H1 (cell line): ENCODE data around the gene HSD11B1L. TPM values are rescaled to one million over a fixed set of nuclear protein-coding genes. Genes with fewer than 3 reads are reported as not detected.

Experiments
- CTCF ChIA-PET: fragments of 300-600 bp; sonication (Branson Sonifier 250); formaldehyde crosslinking; loops from one replicate; lab custom pipeline; 2021; ENCODE audit not compliant: partially characterized antibody; lab: Charles Lee
- POLR2A ChIA-PET: fragments of 300-600 bp; sonication (Branson Sonifier 250); formaldehyde crosslinking; loops from one replicate; lab custom pipeline; 2021; ENCODE audit warnings: inconsistent platforms; ENCODE audit not compliant: partially characterized antibody; lab: Charles Lee
- DNase-seq, 2 experiments: peaks; one replicate each; pipeline versions ENCODE4 v3.0.0 to v3.0.0-alpha.2; 2010 to 2022; ENCODE audit warnings: low spot score in 2 of 2, low read depth in 1 of 2, mixed read lengths in 1 of 2
- FAIRE-seq: peaks from 2 replicates; lab custom pipeline; 2011; peaks lifted over from hg19 to GRCh38; lab: Jason Lieb, UNC
- H2AFZ ChIP-seq: 2 replicates; pipeline ENCODE4 v1.8.1; 2012; ENCODE audit warnings: low read length, inconsistent platforms
- H2AK5ac ChIP-seq: 2 replicates; pipeline ENCODE4 v1.6.1; 2013; ENCODE audit warnings: low read depth, low read length
- H2BK120ac ChIP-seq: replicated peaks from 2 replicates; pipeline ENCODE3; 2013; ENCODE audit warnings: low read depth, low read length, inconsistent platforms
- H2BK12ac ChIP-seq: 2 replicates; pipeline ENCODE4 v1.6.1; 2013; ENCODE audit warnings: low read depth, low read length
- H2BK15ac ChIP-seq: 2 replicates; pipeline ENCODE4 v1.6.1; 2013; ENCODE audit warnings: low read length
- H2BK20ac ChIP-seq: 2 replicates; pipeline ENCODE4 v1.6.1; 2013; ENCODE audit warnings: low read length
- H2BK5ac ChIP-seq: 2 replicates; pipeline ENCODE4 v1.6.1; 2013; ENCODE audit warnings: low read depth, low read length
- H3K14ac ChIP-seq: 2 replicates; pipeline ENCODE4 v1.6.1; 2013; ENCODE audit warnings: inconsistent platforms; ENCODE audit not compliant: insufficient read length
- H3K18ac ChIP-seq: 2 replicates; pipeline ENCODE4 v1.6.1; 2013; ENCODE audit warnings: low read length; ENCODE audit errors: extremely low read depth
- H3K23ac ChIP-seq: 2 replicates; pipeline ENCODE4 v1.6.1; 2013; ENCODE audit warnings: inconsistent platforms; ENCODE audit not compliant: insufficient read length
- H3K23me2 ChIP-seq: 2 replicates; pipeline ENCODE4 v1.6.1; 2013; ENCODE audit warnings: low read depth, low read length
- H3K27ac ChIP-seq: 2 replicates; pipeline ENCODE4 v1.6.1; 2011; ENCODE audit warnings: low read depth, low read length, inconsistent platforms
- H3K27me3 ChIP-seq, 4 experiments: replicated peaks in 1 of 4; 1 replicate in 1 of 4; 2 replicates in 3 of 4; pipeline versions ENCODE4 v1.6.1 to v1.8.1; 2011 to 2013; ENCODE audit warnings: low read length in 3 of 4, mild to moderate bottlenecking in 3 of 4, inconsistent platforms in 2 of 4, mixed read lengths in 2 of 4, moderate library complexity in 1 of 4; ENCODE audit not compliant: control insufficient read depth in 3 of 4, insufficient read depth in 3 of 4; ENCODE audit errors: extremely low read depth in 1 of 4
- H3K36me3 ChIP-seq, 4 experiments: 2 replicates each; pipeline versions ENCODE4 v1.6.1 to v1.8.1; 2011 to 2013; ENCODE audit warnings: mild to moderate bottlenecking in 4 of 4, low read length in 3 of 4, moderate library complexity in 2 of 4, control low read depth in 1 of 4, inconsistent platforms in 1 of 4; ENCODE audit not compliant: insufficient read depth in 4 of 4, control insufficient read depth in 2 of 4
- H3K4ac ChIP-seq: replicated peaks from 2 replicates; pipeline ENCODE3; 2013; ENCODE audit warnings: low read length, low read depth, mixed read lengths, inconsistent platforms; ENCODE audit not compliant: insufficient read length
- H3K4me1 ChIP-seq, 4 experiments: replicated peaks in 1 of 4; 1 replicate in 1 of 4; 2 replicates in 3 of 4; pipeline versions ENCODE4 v1.6.1 to v1.8.1; 2011 to 2013; ENCODE audit warnings: low read length in 3 of 4, inconsistent platforms in 2 of 4, mixed read lengths in 1 of 4; ENCODE audit not compliant: insufficient read depth in 4 of 4, control insufficient read depth in 3 of 4
- H3K4me2 ChIP-seq, 2 experiments: 2 replicates each; pipeline versions ENCODE4 v1.6.1 to v1.8.1; 2011 to 2013; ENCODE audit warnings: low read depth in 2 of 2, low read length in 2 of 2, control low read depth in 1 of 2, inconsistent platforms in 1 of 2, mild to moderate bottlenecking in 1 of 2; ENCODE audit not compliant: insufficient read depth in 1 of 2
- H3K4me3 ChIP-seq, 4 experiments: fragments of 200-600, 300-600 bp in 1 of 4; sonication (generic), shearing (Covaris generic), sonication (Bioruptor Twin) in 1 of 4; 2 replicates each; pipeline versions ENCODE4 v1.5.1 to v1.8.1; 2011 to 2016; ENCODE audit warnings: low read length in 4 of 4, low read depth in 3 of 4, control low read depth in 2 of 4, inconsistent platforms in 2 of 4, mild to moderate bottlenecking in 2 of 4, mixed read lengths in 1 of 4, moderate library complexity in 1 of 4; ENCODE audit not compliant: insufficient read depth in 2 of 4; ENCODE audit errors: extremely low read depth in 1 of 4
- H3K56ac ChIP-seq: replicated peaks from 2 replicates; pipeline ENCODE3; 2013; ENCODE audit warnings: low read depth, mild to moderate bottlenecking, mixed read lengths, low read length, inconsistent platforms; ENCODE audit not compliant: insufficient read length
- H3K79me1 ChIP-seq: 2 replicates; pipeline ENCODE4 v1.6.1; 2013; ENCODE audit warnings: low read depth, low read length, control low read depth
- H3K79me2 ChIP-seq, 2 experiments: 2 replicates each; pipeline versions ENCODE4 v1.6.1 to v1.8.1; 2012 to 2013; ENCODE audit warnings: low read length in 2 of 2, mild to moderate bottlenecking in 2 of 2, inconsistent platforms in 1 of 2; ENCODE audit not compliant: insufficient read depth in 2 of 2, control insufficient read depth in 1 of 2
- H3K9ac ChIP-seq, 4 experiments: replicated peaks in 1 of 4; 1 replicate in 1 of 4; 2 replicates in 3 of 4; pipeline versions ENCODE4 v1.6.1 to v1.8.1; 2011 to 2013; ENCODE audit warnings: low read depth in 3 of 4, low read length in 3 of 4, control low read depth in 2 of 4, mild to moderate bottlenecking in 2 of 4, moderate library complexity in 2 of 4, inconsistent platforms in 1 of 4; ENCODE audit errors: extremely low read depth in 1 of 4
- H3K9me3 ChIP-seq, 2 experiments: 2 replicates each; pipeline versions ENCODE4 v1.6.1 to v1.8.1; 2012 to 2013; ENCODE audit warnings: mild to moderate bottlenecking in 2 of 2, moderate library complexity in 2 of 2, control low read depth in 1 of 2, inconsistent platforms in 1 of 2, low read depth in 1 of 2, low read length in 1 of 2, mixed read lengths in 1 of 2; ENCODE audit not compliant: insufficient read depth in 2 of 2
- H4K20me1 ChIP-seq, 2 experiments: replicated peaks in 1 of 2; 2 replicates each; pipeline versions ENCODE3 to v1.8.1; 2011 to 2013; ENCODE audit warnings: inconsistent platforms in 2 of 2, low read length in 2 of 2, mild to moderate bottlenecking in 1 of 2; ENCODE audit not compliant: insufficient read depth in 2 of 2, control insufficient read depth in 1 of 2
- H4K5ac ChIP-seq: 2 replicates; pipeline ENCODE4 v1.6.1; 2013; ENCODE audit warnings: low read length, low read depth, mixed read lengths, inconsistent platforms; ENCODE audit not compliant: insufficient read length
- H4K8ac ChIP-seq: 2 replicates; pipeline ENCODE4 v1.8.0; 2013; ENCODE audit warnings: mild to moderate bottlenecking, moderate library complexity, low read length, inconsistent platforms; ENCODE audit not compliant: insufficient read depth; ENCODE audit errors: extremely low read depth
- H4K91ac ChIP-seq: replicated peaks from 2 replicates; pipeline ENCODE3; 2013; ENCODE audit warnings: low read length, mixed read lengths, inconsistent platforms; ENCODE audit not compliant: insufficient read length
- ASH2L ChIP-seq: fragments of 200-600, 300-600 bp; sonication (generic); IDR thresholded peaks from one replicate; pipeline ENCODE4 v1.7.1; 2017; ENCODE audit warnings: low read length
- CREB1 ChIP-seq: IDR thresholded peaks from 2 replicates; pipeline ENCODE4 v1.6.1; 2012; ENCODE audit warnings: inconsistent platforms
- KDM1A ChIP-seq: fragments of 200-600, 300-600 bp; sonication (generic); IDR thresholded peaks from 2 replicates; pipeline ENCODE4 v1.7.1; 2016; ENCODE audit warnings: mild to moderate bottlenecking, low read length, borderline replicate concordance
- SIN3A ChIP-seq, 2 experiments: IDR thresholded peaks in 1 of 2; conservative IDR thresholded peaks in 1 of 2; 2 replicates each; pipeline ENCODE4 v1.6.1; 2011 to 2012; ENCODE audit warnings: low read length in 2 of 2, improper control_type of control experiment in 1 of 2, low read depth in 1 of 2, mild to moderate bottlenecking in 1 of 2
- SIRT6 ChIP-seq: IDR thresholded peaks from one replicate; pipeline ENCODE4 v1.7.1; 2012; ENCODE audit warnings: low read length, inconsistent platforms
- SP2 ChIP-seq: IDR thresholded peaks from 2 replicates; pipeline ENCODE4 v1.6.1; 2012; ENCODE audit warnings: mild to moderate bottlenecking, low read length, inconsistent platforms
- ZNF274 ChIP-seq: IDR thresholded peaks from 2 replicates; pipeline ENCODE4 v1.7.0; 2012; ENCODE audit warnings: low read length, borderline replicate concordance; ENCODE audit errors: extremely low read depth
- WGBS, 2 experiments: shearing (Covaris generic) in 1 of 2; methylation state at CpG; one replicate each; pipeline versions ENCODE4 v1.1.6 to v1.1.7; 2013 to 2015; ENCODE audit warnings: low lambda C conversion rate in 2 of 2, mixed read lengths in 2 of 2, inconsistent platforms in 1 of 2, low coverage in 1 of 2, missing lambda C conversion rate in 1 of 2; ENCODE audit not compliant: insufficient replicate concordance in 2 of 2, insufficient coverage in 1 of 2, insufficient read length in 1 of 2; ENCODE audit errors: extremely low coverage in 1 of 2, missing lambda C conversion rate in 1 of 2; 5-methylcytosine and 5-hydroxymethylcytosine counted together
- polyA plus RNA-seq, 7 experiments: library from polyadenylated mRNA; depleted of rRNA in 3 of 7; stranded (reverse) in 5 of 7; unstranded in 2 of 7; fragments of >200 nt in 5 of 7; fragments of 200-250 nt in 2 of 7; gene quantifications; 1 replicate in 5 of 7; 2 replicates in 1 of 7; 4 replicates in 1 of 7; pipeline versions ENCODE4 v1.2.1 to v1.2.3, GENCODE V29; 2011 to 2013; ENCODE audit warnings: missing spikeins in 2 of 7, mixed read lengths in 2 of 7
- total RNA-seq: library from RNA; stranded (reverse); fragmentation: NEBNext Ultra II Directional; extraction: Animal tissue kit (Norgen Biotek cat#: 25700); gene quantifications from 2 replicates; pipeline ENCODE4 v1.2.1, GENCODE V29; 2021
- TF ChIP-seq, protein P1 (sequence below): IDR thresholded peaks from 2 replicates; pipeline ENCODE4 v1.6.1; 2012; ENCODE audit warnings: inconsistent platforms

Gene HSD11B1L
- total and polyA plus RNA-seq, 2 of the 8 experiments (the other 6 are each of a cell fraction or from before 2014, with no cell fraction given), result 8.2 to 20.6 TPM

DNA sequence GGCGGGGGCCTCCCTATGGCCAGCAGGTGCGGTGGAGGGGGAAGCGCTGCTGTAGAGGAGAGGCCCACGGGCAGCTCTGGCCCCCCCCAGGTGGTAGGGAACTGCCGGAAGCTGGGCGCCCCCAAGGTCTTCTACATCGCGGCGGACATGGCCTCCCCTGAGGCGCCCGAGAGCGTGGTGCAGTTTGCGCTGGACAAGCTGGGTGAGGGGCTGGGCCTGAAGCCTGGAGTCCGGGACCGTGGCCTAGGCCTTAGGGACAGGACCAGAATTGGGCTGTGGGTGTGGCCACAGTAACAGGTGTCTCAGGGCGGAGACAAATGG lies 5.5 kb downstream of the HSD11B1L start:
- FAIRE-seq (no peak), DNase-seq (no peak)
- Histone ChIP-seq H3K27me3 (no peaks in the 10 kb centered on the region), H2AK5ac (no peak overlapping the region), H3K23me2 (peaks cover 9% of the 10 kb centered on the region; the same call in 1 of the 2 replicates), H2AFZ (no peak overlapping the region), H4K5ac (no peak overlapping the region), H2BK12ac (no peak overlapping the region), H4K91ac (no peak overlapping the region), H2BK120ac (no peak overlapping the region), H3K18ac (no peak overlapping the region), H3K4me1 (peaks cover 0 to 8% (median 2%) of the 10 kb centered on the region in 4 experiments; a peak in 4 of 7 replicates), H3K4ac (no peak overlapping the region), H2BK5ac (no peak overlapping the region), H4K20me1 (peaks cover 6 to 14% of the 10 kb centered on the region in 2 experiments), H3K56ac (no peak overlapping the region), H3K36me3 (peaks cover 0 to 4% (median 2%) of the 10 kb centered on the region in 4 experiments; a peak in 3 of 8 replicates), H3K9ac (no peak overlapping the region), H3K4me2 (peak overlapping the region; percentile 36 to 75), H3K79me1 (no peaks in the 10 kb centered on the region), H3K79me2 (peaks cover 10 to 12% of the 10 kb centered on the region in 2 experiments), H3K23ac (no peak overlapping the region), H3K9me3 (no peaks in the 10 kb centered on the region), H3K27ac (no peak overlapping the region), H4K8ac (no peak overlapping the region; the same call in 1 of the 2 replicates), H3K4me3 (peak overlapping the region in 3 of 4 experiments; percentile 3 to 71 (median 49); a peak in 5 of 8 replicates), H2BK20ac (no peak overlapping the region), H3K14ac (no peak overlapping the region), H2BK15ac (no peak overlapping the region)
- ChIA-PET POLR2A (interaction anchor here (1.2 to 15.6 kb wide), 6 partner anchors 9 to 142 kb away, joined by 3 to 620 read pairs (median 8); partner anchors contain the start of genes CATSPERD and LONP1), CTCF (interaction anchor here (1.2 to 4.9 kb wide), 6 partner anchors 10 to 125 kb away, joined by 3 to 26 read pairs (median 6); no protein-coding TSS in a partner anchor)
- WGBS, 2 experiments, result 29% methylated on average over 16 of the region's 16 CpGs; no CpG with 5 or more reads in 1 of the 2 experiments
- TF ChIP-seq SIN3A (conservative IDR thresholded peaks at IDR 0.05 in 1 of 2, IDR thresholded peaks at IDR 0.05 in 1 of 2; ENCODE audit: low read depth in 1 of 2, low read length in 2 of 2) (0 out of 4 replicates have a peak, but pooled peaks of 1 of the 2 experiments have one; percentile 18), SIRT6 (no peak), SP2 (no peak), CREB1 (no peak), ASH2L (no peak), ZNF274 (no peak), KDM1A (no peak)
- TF ChIP-seq, protein P1, sequence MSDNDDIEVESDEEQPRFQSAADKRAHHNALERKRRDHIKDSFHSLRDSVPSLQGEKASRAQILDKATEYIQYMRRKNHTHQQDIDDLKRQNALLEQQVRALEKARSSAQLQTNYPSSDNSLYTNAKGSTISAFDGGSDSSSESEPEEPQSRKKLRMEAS, result no peak
